HG03354 (cell line): ENCODE measurements around the gene SLC7A11.

Experiments used
- ATAC-seq: cut with Tn5 transposase; IDR thresholded peaks from one replicate; pipeline ENCODE4 v1.9.1; 2021; ENCODE audit warnings: mild to moderate bottlenecking; ENCODE audit not compliant: unreplicated experiment, poor library complexity, severe bottlenecking

Gene SLC7A11

GRCh38 chr4:138177278-138177968 lies 64.7 kb downstream of the SLC7A11 start:
- peak; percentile 54 for ATAC-seq

GRCh38 chr4:138174981-138175794 lies 67.0 kb downstream of the SLC7A11 start:
- ATAC-seq = peak; percentile 55

- ATAC-seq = no peak
Observed at GRCh38 chr4:138164208-138164607, 77.9 kb downstream of the SLC7A11 start.

GRCh38 chr4:138163171-138163570 lies 79.0 kb downstream of the SLC7A11 start:
- ATAC-seq = no peak

- ATAC-seq = no peak
Observed at GRCh38 chr4:138162259-138162658, 79.9 kb downstream of the SLC7A11 start.

GRCh38 chr4:138161351-138161750 lies 80.8 kb downstream of the SLC7A11 start:
- ATAC-seq = no peak

- ATAC-seq = no peak
Observed at GRCh38 chr4:138158746-138159297, 83.3 kb downstream of the SLC7A11 start.

GRCh38 chr4:138140879-138141278 lies 101.3 kb downstream of the SLC7A11 start:
- ATAC-seq = no peak

- ATAC-seq = no peak
Observed at GRCh38 chr4:138138774-138139173, 103.4 kb downstream of the SLC7A11 start.

GRCh38 chr4:138135610-138136009 lies 106.5 kb downstream of the SLC7A11 start:
- ATAC-seq = no peak

- ATAC-seq = no peak
Observed at GRCh38 chr4:138118270-138118669, 123.9 kb downstream of the SLC7A11 start.

- ATAC-seq = no peak
Observed at GRCh38 chr4:138115053-138115452, 127.1 kb downstream of the SLC7A11 start.

- peak; percentile 100 for ATAC-seq
Observed at GRCh38 chr4:138114434-138114833, 127.7 kb downstream of the SLC7A11 start.
